Measurements from ENCODE around the gene GBE1. TPM values are rescaled to one million over a fixed set of nuclear protein-coding genes. Genes with fewer than 3 reads are reported as not detected.

GBE1 gene
- polyA plus RNA-seq, 1 experiment = 60.1 TPM

GRCh38 chr3:81621277-81621676 lies 140.2 kb downstream of the GBE1 start:
- Histone ChIP-seq H3K4me3 (ENCODE audit: low read depth, low read length) (no peak overlapping the region), H3K27ac (ENCODE audit: low read depth, low read length) (no peak overlapping the region), H3K27me3 (ENCODE audit: control insufficient read depth, insufficient read depth, low read length) (no peaks in the 10 kb centered on the region), H3K9me3 (ENCODE audit: control insufficient read depth, insufficient read depth, low read length) (no peaks in the 10 kb centered on the region)
- POLR2A ChIA-PET = no interaction called here
- no peak for DNase-seq (ENCODE audit: low read depth, low spot score)
- CTCF ChIA-PET = no interaction called here
- TF ChIP-seq CTCF (IDR thresholded peaks at IDR 0.05; ENCODE audit: low read depth, low read length) = no peak

DNA sequence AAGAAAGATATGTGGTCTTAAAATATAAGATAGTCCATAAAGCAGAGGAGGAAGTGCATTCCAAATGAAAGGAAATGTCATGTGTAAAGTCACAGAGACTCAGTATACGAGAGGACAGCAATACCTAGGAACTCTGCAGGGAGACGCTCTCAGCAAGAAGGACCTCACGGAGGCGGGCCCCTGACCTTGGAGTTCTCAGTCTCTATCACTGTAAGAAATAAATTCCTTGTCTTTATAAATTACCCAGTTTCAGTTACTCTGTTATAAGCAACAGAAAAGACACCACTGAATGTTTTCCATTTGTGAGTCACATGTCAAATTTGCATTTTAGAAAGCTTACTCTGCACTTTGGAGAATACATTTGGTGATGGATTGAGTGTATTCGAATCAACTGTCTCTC lies 140.6 kb downstream of the GBE1 start:
- H3K9me3 ChIP-seq (ENCODE audit: control insufficient read depth, insufficient read depth, low read length) = no peaks in the 10 kb centered on the region
- no peak overlapping the region for H3K4me3 ChIP-seq (ENCODE audit: low read depth, low read length)
- POLR2A ChIA-PET = no interaction called here
- CTCF ChIA-PET = no interaction called here
- H3K27ac ChIP-seq (ENCODE audit: low read depth, low read length) = no peak overlapping the region
- H3K27me3 ChIP-seq (ENCODE audit: control insufficient read depth, insufficient read depth, low read length) = no peaks in the 10 kb centered on the region
- DNase-seq (ENCODE audit: low read depth, low spot score) = no peak
- TF ChIP-seq CTCF (IDR thresholded peaks at IDR 0.05; ENCODE audit: low read depth, low read length) = no peak

GRCh38 chr3:81612768-81613167 lies 148.7 kb downstream of the GBE1 start:
- H3K27me3 ChIP-seq (ENCODE audit: control insufficient read depth, insufficient read depth, low read length) = no peaks in the 10 kb centered on the region
- POLR2A ChIA-PET = no interaction called here
- no peak for DNase-seq (ENCODE audit: low read depth, low spot score)
- H3K4me3 ChIP-seq (ENCODE audit: low read depth, low read length) = no peak overlapping the region
- CTCF ChIA-PET = no interaction called here
- H3K27ac ChIP-seq (ENCODE audit: low read depth, low read length) = no peak overlapping the region
- TF ChIP-seq CTCF (IDR thresholded peaks at IDR 0.05; ENCODE audit: low read depth, low read length) = no peak
- no peaks in the 10 kb centered on the region for H3K9me3 ChIP-seq (ENCODE audit: control insufficient read depth, insufficient read depth, low read length)

DNA sequence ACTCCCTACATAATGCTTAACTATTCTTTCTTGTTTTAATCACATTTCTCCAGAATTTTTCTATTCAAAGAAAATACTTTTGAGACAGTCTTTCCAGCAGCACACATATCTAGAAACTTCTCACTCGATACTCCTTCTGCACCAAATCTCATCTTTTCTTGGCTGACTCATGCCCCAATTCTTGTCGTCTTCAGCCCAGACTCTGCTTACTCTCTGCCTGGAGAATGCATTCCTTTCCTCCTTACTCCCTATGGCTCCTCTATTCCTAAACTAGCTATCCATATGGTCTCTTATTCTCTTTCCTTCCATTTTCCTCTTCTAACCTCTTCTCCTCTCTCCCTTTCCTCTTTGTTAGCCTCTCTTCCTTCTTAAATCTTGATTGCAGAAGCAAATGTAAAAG lies 158.7 kb downstream of the GBE1 start:
- ChIA-PET CTCF (interaction anchor here (0.8 to 1.2 kb wide), 2 partner anchors 22 to 42 kb away, joined by 3 read pairs; no protein-coding TSS in a partner anchor), POLR2A (no interaction called here)
- Histone ChIP-seq H3K9me3 (ENCODE audit: control insufficient read depth, insufficient read depth, low read length) (no peaks in the 10 kb centered on the region), H3K27ac (ENCODE audit: low read depth, low read length) (no peak overlapping the region), H3K4me3 (ENCODE audit: low read depth, low read length) (no peak overlapping the region), H3K27me3 (ENCODE audit: control insufficient read depth, insufficient read depth, low read length) (no peaks in the 10 kb centered on the region)
- DNase-seq (ENCODE audit: low read depth, low spot score) = no peak
- TF ChIP-seq CTCF (IDR thresholded peaks at IDR 0.05; ENCODE audit: low read depth, low read length) = no peak

- TF ChIP-seq CTCF (IDR thresholded peaks at IDR 0.05; ENCODE audit: low read depth, low read length) = no peak
- DNase-seq (ENCODE audit: low read depth, low spot score) = no peak
- POLR2A ChIA-PET = no interaction called here
- H3K9me3 ChIP-seq (ENCODE audit: control insufficient read depth, insufficient read depth, low read length) = no peaks in the 10 kb centered on the region
- no peak overlapping the region for H3K4me3 ChIP-seq (ENCODE audit: low read depth, low read length)
- no peaks in the 10 kb centered on the region for H3K27me3 ChIP-seq (ENCODE audit: control insufficient read depth, insufficient read depth, low read length)
- CTCF ChIA-PET = interaction anchor here (0.8 to 2.9 kb wide), 4 partner anchors 21 to 308 kb away, joined by 3 to 7 read pairs (median 3); no protein-coding TSS in a partner anchor
- no peak overlapping the region for H3K27ac ChIP-seq (ENCODE audit: low read depth, low read length)
These were observed 159.6 kb downstream of the GBE1 start for GRCh38 chr3:81601707-81602305.
